Measurements from ENCODE around the gene UBE4A. TPM values are rescaled to one million over a fixed set of nuclear protein-coding genes. Genes with fewer than 3 reads are reported as not detected.

The UBE4A gene
- total RNA-seq, 2 experiments from 2014 or later = 40.1 to 43.0 TPM

- no peaks in the 10 kb centered on the region for H3K27me3 ChIP-seq (ENCODE audit: control insufficient read depth in 1 of 2, insufficient read depth in 2 of 2, low read length in 2 of 2)
- peaks cover 22% of the 10 kb centered on the region for H3K4me1 ChIP-seq (ENCODE audit: insufficient read depth, low read length)
- intact Hi-C loops (cut with DNase I, micrococcal nuclease) = loop anchor here in 1 of 2 experiments (5.0 kb wide), 1 partner anchor 37 kb away; the partner anchor contains the start of gene ATP5MG
- Mint-ChIP-seq H3K4me1 (ENCODE audit: low read depth) (peaks cover 44% of the 10 kb centered on the region), H3K4me3 (no peak overlapping the region), H3K27ac (no peak overlapping the region), H3K9me3 (no peaks in the 10 kb centered on the region), H3K36me3 (ENCODE audit: low read depth) (peaks cover 84% of the 10 kb centered on the region), H3K27me3 (no peaks in the 10 kb centered on the region)
- no peaks in the 10 kb centered on the region for H3K9me3 ChIP-seq (ENCODE audit: control insufficient read depth in 1 of 2, insufficient read depth in 1 of 2, low read length in 2 of 2)
- no peak overlapping the region for H3K27ac ChIP-seq (ENCODE audit: low read depth in 1 of 2, low read length in 2 of 2)
- ATAC-seq (ENCODE audit: poor library complexity) = no peak
- CTCF ChIA-PET = interaction anchor here (0.8 to 1.4 kb wide), 3 partner anchors 19 to 167 kb away, joined by 3 to 5 read pairs (median 3); no protein-coding TSS in a partner anchor
- peaks cover 65% of the 10 kb centered on the region for H3K36me3 ChIP-seq (ENCODE audit: insufficient read depth, low read length)
- no peak overlapping the region for H3K4me3 ChIP-seq (ENCODE audit: low read length)
- no peak for TF ChIP-seq CTCF (IDR thresholded peaks at IDR 0.05)
- POLR2A ChIA-PET = interaction anchor here (0.7 to 1.0 kb wide), 2 partner anchors 8 to 61 kb away, joined by 3 read pairs; no protein-coding TSS in a partner anchor
- no peak for DNase-seq
These were observed 5.7 kb downstream of the UBE4A start for GRCh38 chr11:118364956-118365615.

GRCh38 chr11:118366287-118366686 is 6.9 kb downstream of the UBE4A start:
- Mint-ChIP-seq H3K36me3 (ENCODE audit: low read depth) (peaks cover 96% of the 10 kb centered on the region), H3K27me3 (no peaks in the 10 kb centered on the region), H3K4me3 (no peak overlapping the region), H3K9me3 (no peaks in the 10 kb centered on the region), H3K4me1 (ENCODE audit: low read depth) (peaks cover 32% of the 10 kb centered on the region), H3K27ac (no peak overlapping the region)
- CTCF ChIA-PET = no interaction called here
- ATAC-seq (ENCODE audit: poor library complexity) (no peak), DNase-seq (no peak)
- H3K27ac ChIP-seq (ENCODE audit: low read depth in 1 of 2, low read length in 2 of 2) = no peak overlapping the region
- no peak for TF ChIP-seq CTCF (IDR thresholded peaks at IDR 0.05)
- H3K27me3 ChIP-seq (ENCODE audit: control insufficient read depth in 1 of 2, insufficient read depth in 2 of 2, low read length in 2 of 2) = no peaks in the 10 kb centered on the region
- POLR2A ChIA-PET = no interaction called here
- H3K9me3 ChIP-seq (ENCODE audit: control insufficient read depth in 1 of 2, insufficient read depth in 1 of 2, low read length in 2 of 2) = no peaks in the 10 kb centered on the region
- peaks cover 76% of the 10 kb centered on the region for H3K36me3 ChIP-seq (ENCODE audit: insufficient read depth, low read length)
- H3K4me3 ChIP-seq (ENCODE audit: low read length) = no peak overlapping the region
- H3K4me1 ChIP-seq (ENCODE audit: insufficient read depth, low read length) = peaks cover 15% of the 10 kb centered on the region
- intact Hi-C loops (cut with DNase I, micrococcal nuclease) = no loop called here

- no peaks in the 10 kb centered on the region for H3K4me1 Mint-ChIP-seq (ENCODE audit: low read depth)
- ChIA-PET POLR2A (no interaction called here), CTCF (no interaction called here)
- peak overlapping the region; percentile 17 for H3K27ac Mint-ChIP-seq
- no peaks in the 10 kb centered on the region for H3K9me3 Mint-ChIP-seq
- Histone ChIP-seq H3K4me1 (ENCODE audit: insufficient read depth, low read length) (no peaks in the 10 kb centered on the region), H3K27me3 (ENCODE audit: control insufficient read depth in 1 of 2, insufficient read depth in 2 of 2, low read length in 2 of 2) (no peaks in the 10 kb centered on the region), H3K9me3 (ENCODE audit: control insufficient read depth in 1 of 2, insufficient read depth in 1 of 2, low read length in 2 of 2) (no peaks in the 10 kb centered on the region), H3K36me3 (ENCODE audit: insufficient read depth, low read length) (peaks cover 96% of the 10 kb centered on the region), H3K4me3 (ENCODE audit: low read length) (no peak overlapping the region), H3K27ac (ENCODE audit: low read depth in 1 of 2, low read length in 2 of 2) (no peak overlapping the region)
- ATAC-seq (ENCODE audit: poor library complexity) = no peak
- H3K4me3 Mint-ChIP-seq = no peak overlapping the region
- peaks cover 98% of the 10 kb centered on the region for H3K36me3 Mint-ChIP-seq (ENCODE audit: low read depth)
- DNase-seq = no peak
- intact Hi-C loops (cut with DNase I, micrococcal nuclease) = no loop called here
- no peak for TF ChIP-seq CTCF (IDR thresholded peaks at IDR 0.05)
- no peaks in the 10 kb centered on the region for H3K27me3 Mint-ChIP-seq
These were observed 11.4 kb downstream of the UBE4A start for GRCh38 chr11:118370774-118371173.
